Activated T-helper 1 cell treated with Interleukin-2 at 50 U/mL for 16 hours (primary cell): Measurements from ENCODE around the gene BABAM1.

Experiments used
- DNase-seq: peaks from one replicate; pipeline ENCODE4 v3.0.0-alpha.2; 2020; ENCODE audit warnings: low read depth

Gene BABAM1

GRCh38 chr19:17303940-17304267, 36.7 kb downstream of the BABAM1 start:
- DNase-seq = no peak

GRCh38 chr19:17304386-17305215, 37.4 kb downstream of the BABAM1 start:
- DNase-seq = no peak

- no peak for DNase-seq
Observed at GRCh38 chr19:17305216-17305516, 37.9 kb downstream of the BABAM1 start.

GRCh38 chr19:17305517-17306284, 38.5 kb downstream of the BABAM1 start, which contains the start of gene MRPL34:
MRPL34 (plus strand) TSS chr19:17305872; CDS start chr19:17305893, 21 bp downstream.
- peak; percentile 91 for DNase-seq

GRCh38 chr19:17306285-17306714, 39.1 kb downstream of the BABAM1 start:
- no peak for DNase-seq

- DNase-seq = no peak
Observed at GRCh38 chr19:17307876-17308377, 40.7 kb downstream of the BABAM1 start.

- peak; percentile 98 for DNase-seq
Observed at GRCh38 chr19:17309198-17309964, 42.1 kb downstream of the BABAM1 start, which contains the start of gene DDA1. DDA1 (plus strand) TSS chr19:17309563; CDS start chr19:17309655, 92 bp downstream.

GRCh38 chr19:17309965-17310461, 42.8 kb downstream of the BABAM1 start:
- no peak for DNase-seq

- no peak for DNase-seq
Observed at GRCh38 chr19:17311455-17312188, 44.4 kb downstream of the BABAM1 start.

GRCh38 chr19:17312189-17313113, 45.2 kb downstream of the BABAM1 start:
- DNase-seq = no peak

- DNase-seq = no peak
Observed at GRCh38 chr19:17314007-17314593, 46.9 kb downstream of the BABAM1 start.

GRCh38 chr19:17318966-17319365, 51.7 kb downstream of the BABAM1 start:
- no peak for DNase-seq

- DNase-seq = no peak
Observed at GRCh38 chr19:17319473-17320238, 52.4 kb downstream of the BABAM1 start.

GRCh38 chr19:17320435-17320834, 53.2 kb downstream of the BABAM1 start:
- DNase-seq = no peak

- no peak for DNase-seq
Observed at GRCh38 chr19:17321655-17322489, 54.6 kb downstream of the BABAM1 start.

- no peak for DNase-seq
Observed at GRCh38 chr19:17322854-17323253, 55.6 kb downstream of the BABAM1 start.

GRCh38 chr19:17323300-17323963, 56.2 kb downstream of the BABAM1 start:
- no peak for DNase-seq

GRCh38 chr19:17323964-17324332, 56.7 kb downstream of the BABAM1 start:
- no peak for DNase-seq
